Measurements from ENCODE around the gene GABBR2.

- TF ChIP-seq, protein P1, sequence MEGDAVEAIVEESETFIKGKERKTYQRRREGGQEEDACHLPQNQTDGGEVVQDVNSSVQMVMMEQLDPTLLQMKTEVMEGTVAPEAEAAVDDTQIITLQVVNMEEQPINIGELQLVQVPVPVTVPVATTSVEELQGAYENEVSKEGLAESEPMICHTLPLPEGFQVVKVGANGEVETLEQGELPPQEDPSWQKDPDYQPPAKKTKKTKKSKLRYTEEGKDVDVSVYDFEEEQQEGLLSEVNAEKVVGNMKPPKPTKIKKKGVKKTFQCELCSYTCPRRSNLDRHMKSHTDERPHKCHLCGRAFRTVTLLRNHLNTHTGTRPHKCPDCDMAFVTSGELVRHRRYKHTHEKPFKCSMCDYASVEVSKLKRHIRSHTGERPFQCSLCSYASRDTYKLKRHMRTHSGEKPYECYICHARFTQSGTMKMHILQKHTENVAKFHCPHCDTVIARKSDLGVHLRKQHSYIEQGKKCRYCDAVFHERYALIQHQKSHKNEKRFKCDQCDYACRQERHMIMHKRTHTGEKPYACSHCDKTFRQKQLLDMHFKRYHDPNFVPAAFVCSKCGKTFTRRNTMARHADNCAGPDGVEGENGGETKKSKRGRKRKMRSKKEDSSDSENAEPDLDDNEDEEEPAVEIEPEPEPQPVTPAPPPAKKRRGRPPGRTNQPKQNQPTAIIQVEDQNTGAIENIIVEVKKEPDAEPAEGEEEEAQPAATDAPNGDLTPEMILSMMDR (IDR thresholded peaks at IDR 0.05) = no peak
- no peak for TF ChIP-seq POLR2A (IDR thresholded peaks at IDR 0.05)
These were observed 364.2 kb downstream of the GABBR2 start for GRCh38 chr9:98344581-98344980.
